ENCODE results near the gene ADISSP. TPM values are rescaled to one million over a fixed set of nuclear protein-coding genes. Genes with fewer than 3 reads are reported as not detected.
A peak's percentile ranks its signal among the peaks of the same experiment; 100 is the strongest.

The ADISSP gene
- total and polyA plus RNA-seq, 2 experiments from 2014 or later: 86.6 to 126 TPM

GRCh38 chr20:3745686-3746173 lies 21.8 kb downstream of the ADISSP start (continued):
- TF ChIP-seq ETS1 (IDR thresholded peaks at IDR 0.05): no peak

- peak overlapping the region; percentile 75 for H3K4me3 ChIP-seq
- Mint-ChIP-seq H3K4me3 (peak overlapping the region; percentile 86), H3K36me3 (ENCODE audit: low read depth) (no peaks in the 10 kb centered on the region), H3K4me1 (peaks cover 20% of the 10 kb centered on the region), H3K27me3 (ENCODE audit: insufficient read depth, low read depth, poor library complexity) (peaks cover 23% of the 10 kb centered on the region), H3K9me3 (no peaks in the 10 kb centered on the region), H3K27ac (0 out of 2 replicates have a peak overlapping the region, but pooled peaks have one; percentile 57)
- no peaks in the 10 kb centered on the region for H3K9me2 ChIP-seq (ENCODE audit: insufficient read depth)
- H2AFZ ChIP-seq: peak overlapping the region; percentile 93
- H3F3A ChIP-seq (replicated peaks; ENCODE audit: low read depth): no peaks in the 10 kb centered on the region
- TF ChIP-seq EZH2phosphoT487 (IDR thresholded peaks at IDR 0.05; ENCODE audit: unreplicated experiment) (no peak), POLR2AphosphoS5 (IDR thresholded peaks at IDR 0.05; ENCODE audit: low read depth) (0 out of 2 replicates have a peak, but pooled peaks have one; percentile 41), CREB1 (CRISPR knock-in tag; IDR thresholded peaks at IDR 0.05; ENCODE audit: low read depth) (0 out of 2 replicates have a peak, but pooled peaks have one; percentile 13), CTCF (conservative IDR thresholded peaks at IDR 0.05; ENCODE audit: low read depth in 2 of 2) (peak in 1 of 2 experiments; percentile 26; a peak in 1 of 4 replicates)
- no peaks in the 10 kb centered on the region for H3K36me3 ChIP-seq (ENCODE audit: insufficient read depth)
- peak; percentile 70 for ATAC-seq
- peaks cover 7% of the 10 kb centered on the region; the same call in 1 of the 2 replicates for H3K4me1 ChIP-seq (ENCODE audit: insufficient read depth)
- no peaks in the 10 kb centered on the region for H3K79me2 ChIP-seq (replicated peaks; ENCODE audit: insufficient read depth)
- H3K4me2 ChIP-seq: peak overlapping the region; percentile 91
- no peaks in the 10 kb centered on the region for H4K20me1 ChIP-seq (replicated peaks; ENCODE audit: insufficient read depth)
- peaks cover 13% of the 10 kb centered on the region; the same call in 1 of the 2 replicates for H3K27me3 ChIP-seq (ENCODE audit: insufficient read depth)
- DNase-seq (ENCODE audit: low spot score): peak; percentile 99
- H3K27ac ChIP-seq (ENCODE audit: low read depth): no peak overlapping the region
Observed at GRCh38 chr20:3744806-3745685, 22.5 kb downstream of the ADISSP start.

- H3K36me3 ChIP-seq (ENCODE audit: insufficient read depth): no peaks in the 10 kb centered on the region
- H3K4me1 ChIP-seq (ENCODE audit: insufficient read depth): peaks cover 5% of the 10 kb centered on the region; the same call in 1 of the 2 replicates
- H3K4me2 ChIP-seq: peak overlapping the region; percentile 86
- DNase-seq (ENCODE audit: low spot score) (no peak), ATAC-seq (no peak)
- Mint-ChIP-seq H3K27ac (no peak overlapping the region), H3K27me3 (ENCODE audit: insufficient read depth, low read depth, poor library complexity) (peaks cover 22% of the 10 kb centered on the region), H3K9me3 (no peaks in the 10 kb centered on the region), H3K4me1 (peaks cover 27% of the 10 kb centered on the region), H3K4me3 (peak overlapping the region; percentile 86), H3K36me3 (ENCODE audit: low read depth) (no peaks in the 10 kb centered on the region)
- H4K20me1 ChIP-seq (replicated peaks; ENCODE audit: insufficient read depth): no peaks in the 10 kb centered on the region
- H3K27me3 ChIP-seq (ENCODE audit: insufficient read depth): peaks cover 6% of the 10 kb centered on the region; the same call in 1 of the 2 replicates
- no peaks in the 10 kb centered on the region for H3F3A ChIP-seq (replicated peaks; ENCODE audit: low read depth)
- no peak overlapping the region for H3K4me3 ChIP-seq
- no peak overlapping the region for H3K27ac ChIP-seq (ENCODE audit: low read depth)
- H3K79me2 ChIP-seq (replicated peaks; ENCODE audit: insufficient read depth): no peaks in the 10 kb centered on the region
- H2AFZ ChIP-seq: no peak overlapping the region
- H3K9me2 ChIP-seq (ENCODE audit: insufficient read depth): no peaks in the 10 kb centered on the region
- no peak for TF ChIP-seq POLR2AphosphoS5 (IDR thresholded peaks at IDR 0.05; ENCODE audit: low read depth)
- TF ChIP-seq EZH2phosphoT487 (IDR thresholded peaks at IDR 0.05; ENCODE audit: unreplicated experiment): no peak
- TF ChIP-seq ETS1 (IDR thresholded peaks at IDR 0.05): no peak
- no peak for TF ChIP-seq JUNB (IDR thresholded peaks at IDR 0.05; ENCODE audit: unreplicated experiment)
- no peak for TF ChIP-seq CREB1 (CRISPR knock-in tag; IDR thresholded peaks at IDR 0.05; ENCODE audit: low read depth)
- TF ChIP-seq NANOG (IDR thresholded peaks at IDR 0.05; ENCODE audit: borderline replicate concordance): no peak
- no peak for TF ChIP-seq STAT1 (IDR thresholded peaks at IDR 0.05; ENCODE audit: unreplicated experiment)
- TF ChIP-seq ZNF331 (CRISPR knock-in tag; IDR thresholded peaks at IDR 0.05; ENCODE audit: low read depth): no peak
Observed at GRCh38 chr20:3744037-3744436, 23.5 kb downstream of the ADISSP start.

Data from GM23338 (cell line).